K562 (cell line): ENCODE measurements around the gene FCGR2B. TPM values are rescaled to one million over a fixed set of nuclear protein-coding genes. Genes with fewer than 3 reads are reported as not detected.

Experiments
- polyA plus RNA-seq, 8 experiments: library from polyadenylated mRNA; depleted of rRNA in 4 of 8; stranded (reverse) in 5 of 8; unstranded in 3 of 8; fragments of >200 nt; fragmentation: Nextera tagmentation in 2 of 8; fragmentation: Illumina TruSeq in 1 of 8; extraction: Ambion mirVana in 2 of 8; extraction: Trizol in 1 of 8; gene quantifications; 2 replicates each; pipeline versions ENCODE4 v1.2.1 to v1.2.3, GENCODE V29; 2011 to 2014; ENCODE audit warnings: inconsistent platforms in 1 of 8, missing spikeins in 1 of 8
- small RNA-seq: library from RNA; depleted of rRNA; stranded (forward); fragments of <200 nt; gene quantifications from one replicate; pipeline ENCODE3, GENCODE V24; 2014
- total RNA-seq, 7 experiments: library from RNA; depleted of rRNA in 6 of 7; stranded (reverse); fragments of >200 nt in 6 of 7; fragmentation: Illumina TruSeq in 2 of 7; extraction: Trizol in 2 of 7; gene quantifications; 2 replicates each; pipeline versions ENCODE4 v1.2.1 to v1.2.3, GENCODE V29; 2011 to 2021; ENCODE audit warnings: low replicate concordance in 1 of 7

Gene FCGR2B
- total and polyA plus RNA-seq, 9 of the 15 experiments (the other 6 are each of a cell fraction or from before 2014, with no cell fraction given) = 1.7 to 8.9 (median 3.9) TPM

Small RNAs within 50 kb of the gene (small RNA-seq; reads per million reads assigned to genes)
- not detected for gene RF00019

Other genes with a start within 250 kb of the FCGR2B start
Only the 7 nearest of the 8 such genes appear.
- 3.0 and 3.3 TPM in 2 replicates for gene HSPA6, start 138.6 kb upstream of the FCGR2B start, total RNA-seq (2014; rRNA removed)
- gene HSPA6, start 138.6 kb upstream of the FCGR2B start, total RNA-seq (2014; rRNA removed; fragmentation: Illumina TruSeq; extraction: Trizol) = 1.1 and 1.6 TPM in 2 replicates
- gene HSPA6, start 138.6 kb upstream of the FCGR2B start, total RNA-seq (2015; rRNA removed; fragmentation: Illumina TruSeq; extraction: Trizol) = 2.3 and 2.4 TPM in 2 replicates
- 3.0 and 3.9 TPM in 2 replicates for gene HSPA6, start 138.6 kb upstream of the FCGR2B start, total RNA-seq (2021)
- 10.0 and 14.3 TPM in 2 replicates for gene HSPA6, start 138.6 kb upstream of the FCGR2B start, polyA plus RNA-seq (2011; rRNA removed)
- 2.3 and 2.7 TPM in 2 replicates for gene HSPA6, start 138.6 kb upstream of the FCGR2B start, polyA plus RNA-seq (2014; fragmentation: Illumina TruSeq; extraction: Trizol)
- under 1 TPM; 0.15 to 0.21 TPM for gene HSPA6, start 138.6 kb upstream of the FCGR2B start, polyA plus RNA-seq (2014; fragmentation: Nextera tagmentation; extraction: Ambion mirVana)
- 4.6 and 4.7 TPM in 2 replicates for gene HSPA6, start 138.6 kb upstream of the FCGR2B start, polyA plus RNA-seq (2014; rRNA removed)
- 0.12 TPM in 1 of 2 replicates, not detected in the other for gene FCGR3A, start 113.3 kb upstream of the FCGR2B start, total RNA-seq (2014; rRNA removed)
- not detected in 2 replicates for gene FCGR3A, start 113.3 kb upstream of the FCGR2B start, total RNA-seq (2014; rRNA removed; fragmentation: Illumina TruSeq; extraction: Trizol)
- gene FCGR3A, start 113.3 kb upstream of the FCGR2B start, total RNA-seq (2015; rRNA removed; fragmentation: Illumina TruSeq; extraction: Trizol) = 0.11 TPM in 2 replicates
- 0.29 and 0.56 TPM in 2 replicates for gene FCGR3A, start 113.3 kb upstream of the FCGR2B start, total RNA-seq (2021)
- 0.24 and 0.32 TPM in 2 replicates for gene FCGR3A, start 113.3 kb upstream of the FCGR2B start, polyA plus RNA-seq (2011; rRNA removed)
- gene FCGR3A, start 113.3 kb upstream of the FCGR2B start, polyA plus RNA-seq (2014; fragmentation: Illumina TruSeq; extraction: Trizol) = 0.11 TPM in 1 of 2 replicates, not detected in the other
- gene FCGR3A, start 113.3 kb upstream of the FCGR2B start, polyA plus RNA-seq (2014; fragmentation: Nextera tagmentation; extraction: Ambion mirVana) = under 1 TPM; 0.04 to 0.15 TPM
- gene FCGR3A, start 113.3 kb upstream of the FCGR2B start, polyA plus RNA-seq (2014; rRNA removed) = 0.04 and 0.13 TPM in 2 replicates
- 0.08 and 0.18 TPM in 2 replicates for gene FCGR3B, start 32.0 kb upstream of the FCGR2B start, total RNA-seq (2014; rRNA removed)
- 0.40 and 0.54 TPM in 2 replicates for gene FCGR3B, start 32.0 kb upstream of the FCGR2B start, total RNA-seq (2014; rRNA removed; fragmentation: Illumina TruSeq; extraction: Trizol)
- gene FCGR3B, start 32.0 kb upstream of the FCGR2B start, total RNA-seq (2015; rRNA removed; fragmentation: Illumina TruSeq; extraction: Trizol) = 0.19 and 0.36 TPM in 2 replicates
- 0.11 and 0.49 TPM in 2 replicates for gene FCGR3B, start 32.0 kb upstream of the FCGR2B start, total RNA-seq (2021)
- gene FCGR3B, start 32.0 kb upstream of the FCGR2B start, polyA plus RNA-seq (2011; rRNA removed) = 0.87 and 1.1 TPM in 2 replicates
- gene FCGR3B, start 32.0 kb upstream of the FCGR2B start, polyA plus RNA-seq (2014; fragmentation: Illumina TruSeq; extraction: Trizol) = 0.27 and 0.35 TPM in 2 replicates
- gene FCGR3B, start 32.0 kb upstream of the FCGR2B start, polyA plus RNA-seq (2014; fragmentation: Nextera tagmentation; extraction: Ambion mirVana) = under 1 TPM; 0.41 TPM
- 0.27 and 0.36 TPM in 2 replicates for gene FCGR3B, start 32.0 kb upstream of the FCGR2B start, polyA plus RNA-seq (2014; rRNA removed)
- gene FCRLA, start 44.1 kb downstream of the FCGR2B start, total RNA-seq (2014; rRNA removed) = 0.09 and 1.0 TPM in 2 replicates
- gene FCRLA, start 44.1 kb downstream of the FCGR2B start, total RNA-seq (2014; rRNA removed; fragmentation: Illumina TruSeq; extraction: Trizol) = 0.29 and 0.41 TPM in 2 replicates
- gene FCRLA, start 44.1 kb downstream of the FCGR2B start, total RNA-seq (2015; rRNA removed; fragmentation: Illumina TruSeq; extraction: Trizol) = 0.36 and 0.45 TPM in 2 replicates
- 0.35 and 0.40 TPM in 2 replicates for gene FCRLA, start 44.1 kb downstream of the FCGR2B start, total RNA-seq (2021)
- gene FCRLA, start 44.1 kb downstream of the FCGR2B start, polyA plus RNA-seq (2011; rRNA removed) = 0.45 and 0.53 TPM in 2 replicates
- gene FCRLA, start 44.1 kb downstream of the FCGR2B start, polyA plus RNA-seq (2014; fragmentation: Illumina TruSeq; extraction: Trizol) = 0.55 and 0.68 TPM in 2 replicates
- under 1 TPM; 0.44 to 0.84 TPM for gene FCRLA, start 44.1 kb downstream of the FCGR2B start, polyA plus RNA-seq (2014; fragmentation: Nextera tagmentation; extraction: Ambion mirVana)
- gene FCRLA, start 44.1 kb downstream of the FCGR2B start, polyA plus RNA-seq (2014; rRNA removed) = 0.49 and 0.93 TPM in 2 replicates
- 2.8 and 5.1 TPM in 2 replicates for gene FCRLB, start 58.4 kb downstream of the FCGR2B start, total RNA-seq (2014; rRNA removed)
- 1.2 and 1.4 TPM in 2 replicates for gene FCRLB, start 58.4 kb downstream of the FCGR2B start, total RNA-seq (2014; rRNA removed; fragmentation: Illumina TruSeq; extraction: Trizol)
- 2.3 and 2.5 TPM in 2 replicates for gene FCRLB, start 58.4 kb downstream of the FCGR2B start, total RNA-seq (2015; rRNA removed; fragmentation: Illumina TruSeq; extraction: Trizol)
- gene FCRLB, start 58.4 kb downstream of the FCGR2B start, total RNA-seq (2021) = 2.4 and 3.1 TPM in 2 replicates
- gene FCRLB, start 58.4 kb downstream of the FCGR2B start, polyA plus RNA-seq (2011; rRNA removed) = 1.2 and 1.3 TPM in 2 replicates
- 1.1 and 1.6 TPM in 2 replicates for gene FCRLB, start 58.4 kb downstream of the FCGR2B start, polyA plus RNA-seq (2014; fragmentation: Illumina TruSeq; extraction: Trizol)
- under 1 TPM; 0.20 to 0.25 TPM for gene FCRLB, start 58.4 kb downstream of the FCGR2B start, polyA plus RNA-seq (2014; fragmentation: Nextera tagmentation; extraction: Ambion mirVana)
- gene FCRLB, start 58.4 kb downstream of the FCGR2B start, polyA plus RNA-seq (2014; rRNA removed) = 2.1 and 4.6 TPM in 2 replicates
- gene DUSP12, start 86.6 kb downstream of the FCGR2B start, total RNA-seq (2014; rRNA removed) = 55.4 and 62.7 TPM in 2 replicates
- gene DUSP12, start 86.6 kb downstream of the FCGR2B start, total RNA-seq (2014; rRNA removed; fragmentation: Illumina TruSeq; extraction: Trizol) = 42.3 and 44.3 TPM in 2 replicates
- 42.4 and 48.0 TPM in 2 replicates for gene DUSP12, start 86.6 kb downstream of the FCGR2B start, total RNA-seq (2015; rRNA removed; fragmentation: Illumina TruSeq; extraction: Trizol)
- 41.0 and 43.6 TPM in 2 replicates for gene DUSP12, start 86.6 kb downstream of the FCGR2B start, total RNA-seq (2021)
- gene DUSP12, start 86.6 kb downstream of the FCGR2B start, polyA plus RNA-seq (2011; rRNA removed) = 75.2 and 80.4 TPM in 2 replicates
- gene DUSP12, start 86.6 kb downstream of the FCGR2B start, polyA plus RNA-seq (2014; fragmentation: Illumina TruSeq; extraction: Trizol) = 38.5 and 54.6 TPM in 2 replicates
- gene DUSP12, start 86.6 kb downstream of the FCGR2B start, polyA plus RNA-seq (2014; fragmentation: Nextera tagmentation; extraction: Ambion mirVana) = 10 to 100 TPM; 10.4 to 15.0 TPM
- 80.8 and 81.4 TPM in 2 replicates for gene DUSP12, start 86.6 kb downstream of the FCGR2B start, polyA plus RNA-seq (2014; rRNA removed)
- gene ATF6, start 103.2 kb downstream of the FCGR2B start, total RNA-seq (2014; rRNA removed) = 14.5 and 16.2 TPM in 2 replicates
- gene ATF6, start 103.2 kb downstream of the FCGR2B start, total RNA-seq (2014; rRNA removed; fragmentation: Illumina TruSeq; extraction: Trizol) = 29.4 and 34.7 TPM in 2 replicates
- 26.6 and 28.8 TPM in 2 replicates for gene ATF6, start 103.2 kb downstream of the FCGR2B start, total RNA-seq (2015; rRNA removed; fragmentation: Illumina TruSeq; extraction: Trizol)
- gene ATF6, start 103.2 kb downstream of the FCGR2B start, total RNA-seq (2021) = 20.4 and 22.1 TPM in 2 replicates
- 28.1 and 32.4 TPM in 2 replicates for gene ATF6, start 103.2 kb downstream of the FCGR2B start, polyA plus RNA-seq (2011; rRNA removed)
- gene ATF6, start 103.2 kb downstream of the FCGR2B start, polyA plus RNA-seq (2014; fragmentation: Illumina TruSeq; extraction: Trizol) = 22.1 and 26.7 TPM in 2 replicates
- gene ATF6, start 103.2 kb downstream of the FCGR2B start, polyA plus RNA-seq (2014; fragmentation: Nextera tagmentation; extraction: Ambion mirVana) = 10 to 100 TPM; 11.7 to 15.1 TPM
- gene ATF6, start 103.2 kb downstream of the FCGR2B start, polyA plus RNA-seq (2014; rRNA removed) = 14.8 and 16.6 TPM in 2 replicates